Measurements from ENCODE around the gene ORM2.
"Not testable (repeated sequence)": the region's sequence is repeated elsewhere in the genome, so short reads cannot be mapped to it uniquely, and the experiment has no call there.

Gene ORM2

DNA sequence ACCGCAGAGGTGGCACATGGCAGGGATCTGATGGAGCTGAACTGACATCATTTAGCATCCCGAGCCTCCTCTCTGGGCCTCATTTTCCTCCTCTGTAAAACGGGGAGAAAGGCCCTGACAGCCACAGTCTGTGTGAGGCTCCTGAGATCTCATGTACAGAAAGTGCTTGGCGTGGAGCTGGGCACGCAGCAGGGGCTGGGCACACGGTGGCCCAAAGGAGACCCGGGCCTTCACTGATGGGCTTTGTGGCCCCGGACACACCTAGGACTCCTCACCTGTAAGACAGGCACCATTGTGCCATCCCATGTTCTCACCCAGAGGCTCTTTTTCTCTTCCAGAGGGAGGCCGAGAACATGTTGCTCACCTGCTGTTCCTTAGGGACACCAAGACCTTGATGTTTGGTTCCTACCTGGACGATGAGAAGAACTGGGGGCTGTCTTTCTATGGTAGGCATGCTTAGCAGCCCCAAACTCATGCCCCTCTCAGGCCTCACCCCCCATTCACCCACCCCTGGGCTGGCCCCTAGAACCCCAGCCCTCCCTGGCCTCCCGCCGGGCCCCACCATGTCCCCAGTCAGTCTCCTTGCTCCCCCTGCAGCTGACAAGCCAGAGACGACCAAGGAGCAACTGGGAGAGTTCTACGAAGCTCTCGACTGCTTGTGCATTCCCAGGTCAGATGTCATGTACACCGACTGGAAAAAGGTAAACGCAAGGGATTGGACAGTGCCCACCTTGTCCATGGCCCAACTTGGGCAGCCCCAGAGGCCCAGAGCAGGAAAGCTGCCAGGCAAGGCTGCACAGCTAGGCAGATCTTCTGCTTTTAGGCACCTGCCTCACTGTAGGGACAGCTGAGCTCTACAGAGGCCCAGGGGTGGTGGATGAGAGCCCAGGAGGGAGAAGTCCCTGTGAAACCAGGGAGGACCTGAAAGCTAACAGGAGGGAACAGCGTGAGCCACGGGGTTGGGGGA, 1.8 kb downstream of the ORM2 start:
- not testable (repeated sequence) for DNase-seq (ENCODE audit: low read depth in 2 of 2)

DNA sequence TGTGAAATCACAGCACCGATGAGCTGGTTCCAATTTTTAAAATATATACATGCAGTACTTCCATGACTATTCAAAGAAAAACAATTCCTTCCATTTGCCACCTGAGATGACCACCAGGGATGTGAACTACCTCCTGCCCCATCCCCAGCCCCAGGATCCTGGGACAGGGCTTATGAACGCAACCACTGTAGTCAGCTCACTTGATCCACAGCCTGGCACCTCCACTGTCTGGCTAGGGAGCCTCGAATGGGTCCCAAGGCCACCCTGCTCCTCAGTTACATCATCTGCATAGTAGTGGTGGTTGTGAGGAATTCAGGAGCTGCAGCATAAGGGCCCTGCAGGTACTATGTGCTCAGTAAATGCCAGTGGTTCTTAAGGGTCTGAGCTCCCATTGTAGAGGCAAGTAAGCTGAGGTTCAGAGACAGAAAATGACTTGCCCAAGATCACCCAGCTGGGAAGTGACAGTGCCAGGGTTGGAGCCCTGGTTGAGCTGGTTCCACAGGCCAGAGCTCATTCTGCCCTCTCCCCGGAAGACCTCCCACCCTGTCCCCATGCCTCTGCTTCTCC, 2.9 kb downstream of the ORM2 start:
- not testable (repeated sequence) for DNase-seq (ENCODE audit: low read depth in 2 of 2)

DNA sequence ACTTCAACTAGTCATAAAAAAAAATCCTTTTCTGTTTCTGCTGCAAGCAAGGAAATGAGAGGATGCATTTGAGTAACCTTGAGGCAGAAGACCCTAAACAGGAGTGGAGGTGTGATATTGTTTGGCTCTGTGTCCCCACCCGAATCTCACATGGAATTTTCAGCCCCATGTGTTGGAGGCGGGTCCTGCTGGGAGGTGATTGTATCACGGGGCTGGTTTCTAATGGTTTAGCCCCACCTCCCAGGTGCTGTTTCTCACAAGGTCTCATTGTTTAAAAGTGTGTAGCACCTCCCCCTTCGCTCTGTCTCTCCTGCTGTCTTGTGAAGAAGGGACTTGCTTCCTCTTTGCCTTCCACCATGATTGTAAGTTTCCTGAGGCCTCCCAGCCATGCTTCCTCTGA, 4.0 kb downstream of the ORM2 start:
- not testable (repeated sequence) for DNase-seq (ENCODE audit: low read depth in 2 of 2)

DNA sequence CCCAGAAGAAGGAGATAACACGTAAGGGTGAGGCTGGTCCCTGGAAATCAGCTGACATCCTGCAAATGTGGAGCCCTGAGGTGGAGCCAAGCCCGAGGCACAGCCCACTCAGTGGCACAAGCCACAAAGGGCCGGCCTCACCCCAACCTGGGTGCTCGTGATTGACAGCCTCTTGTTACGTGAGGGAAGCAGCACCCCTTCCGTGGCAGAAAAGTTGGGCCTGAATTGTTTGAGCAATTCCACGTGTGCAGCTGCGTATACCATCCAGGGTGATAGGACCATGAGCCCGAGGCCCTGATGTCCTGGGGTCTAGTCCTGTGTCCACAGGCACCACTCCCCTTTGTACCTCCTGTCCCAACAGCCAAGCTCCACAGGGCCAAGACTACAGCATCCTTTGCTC, 4.8 kb downstream of the ORM2 start:
- no peak for DNase-seq (ENCODE audit: low read depth in 2 of 2)

DNA sequence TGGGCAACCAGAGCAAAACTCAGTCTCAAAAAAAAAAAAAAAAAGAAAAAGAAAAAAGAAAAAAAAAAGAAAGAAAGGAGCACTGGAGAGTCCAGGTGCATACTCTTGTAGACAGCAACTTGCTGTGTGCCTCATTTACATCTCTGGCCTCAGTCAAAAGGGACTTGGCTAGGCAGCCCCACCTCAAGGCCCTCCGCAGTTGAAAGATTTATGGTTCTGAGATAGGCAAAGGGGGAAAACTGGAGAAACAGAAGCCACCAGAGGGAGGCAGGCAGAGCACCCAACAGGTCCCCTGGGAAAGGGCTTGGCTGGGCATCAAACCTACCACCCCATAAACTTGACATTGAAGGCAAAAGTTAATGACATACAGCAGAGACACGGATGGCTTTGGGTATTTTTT, 6.1 kb downstream of the ORM2 start:
- DNase-seq (ENCODE audit: low read depth in 2 of 2): no peak

DNA sequence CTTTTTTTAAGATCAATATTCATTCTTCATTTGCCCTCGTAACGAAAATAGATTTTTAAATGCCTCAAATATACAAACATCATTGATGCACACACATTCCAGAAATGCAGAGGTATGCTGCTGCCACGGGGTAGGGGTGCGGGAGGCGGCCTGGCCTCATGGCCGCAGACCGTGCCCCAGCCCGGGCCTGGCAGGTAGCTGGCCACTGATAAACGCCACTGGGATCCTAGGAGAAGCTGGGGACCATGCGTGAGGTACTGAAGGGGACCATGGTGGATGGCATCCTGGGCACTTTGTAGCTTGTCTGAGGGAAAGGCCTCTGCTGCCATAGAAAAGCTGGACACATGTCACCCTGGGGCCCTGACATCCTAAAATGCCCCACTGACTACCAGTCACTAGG, 6.5 kb downstream of the ORM2 start:
- DNase-seq (ENCODE audit: low read depth in 2 of 2): no peak

DNA sequence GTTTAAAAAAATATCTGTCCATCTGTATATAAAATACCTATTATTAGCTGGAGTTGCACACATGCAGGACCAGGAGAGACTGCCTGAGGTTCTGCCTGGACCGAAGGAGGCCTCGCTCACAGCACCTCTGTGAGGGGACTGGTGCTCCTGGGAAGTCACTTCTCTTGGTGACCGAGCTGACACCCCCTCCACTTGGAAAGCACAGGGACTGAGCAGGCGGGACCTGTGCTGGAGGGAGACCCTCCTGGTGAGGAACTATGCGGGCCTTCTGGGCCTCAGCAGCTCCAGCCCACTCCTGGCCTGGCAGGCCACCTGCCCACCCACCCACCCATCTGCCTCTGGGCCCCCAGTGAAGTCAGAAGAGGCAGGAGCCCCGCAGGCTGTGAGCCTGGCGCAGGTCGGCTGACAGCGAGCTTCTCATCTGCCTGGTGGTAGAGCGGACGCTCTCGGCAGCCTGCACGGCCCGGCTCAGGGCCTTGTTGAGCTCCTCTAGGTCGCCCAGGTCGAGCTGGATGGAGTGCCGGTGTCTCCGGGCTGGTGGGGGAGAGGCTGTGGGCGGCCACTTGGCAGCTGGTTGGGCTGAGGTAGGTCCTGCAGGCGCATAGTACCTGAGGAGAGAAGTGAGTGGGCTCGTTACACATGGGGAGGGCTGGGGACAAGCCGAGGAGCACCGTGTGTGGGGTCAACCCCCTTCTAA, 7.2 kb downstream of the ORM2 start:
- DNase-seq (ENCODE audit: low read depth in 2 of 2): no peak

DNA sequence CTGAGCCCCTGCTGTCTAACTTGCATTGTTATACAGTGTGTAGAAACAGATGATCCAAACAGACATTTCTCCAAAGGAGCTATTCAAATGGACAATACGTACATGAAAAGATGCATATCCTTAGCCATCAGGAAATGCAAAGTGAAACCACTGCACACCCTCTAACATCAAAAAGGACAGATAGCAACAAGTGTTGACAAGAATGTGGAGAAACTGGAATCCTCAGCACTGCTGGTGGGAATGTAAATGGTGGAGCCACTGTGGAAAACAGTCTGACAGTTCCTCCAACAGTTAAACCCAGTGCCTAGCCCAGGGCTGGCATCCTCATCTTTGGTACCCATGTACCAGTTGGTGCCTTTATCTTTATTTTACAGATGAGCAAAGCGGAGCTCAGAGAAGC, 8.5 kb downstream of the ORM2 start:
- no peak for DNase-seq (ENCODE audit: low read depth in 2 of 2)

DNA sequence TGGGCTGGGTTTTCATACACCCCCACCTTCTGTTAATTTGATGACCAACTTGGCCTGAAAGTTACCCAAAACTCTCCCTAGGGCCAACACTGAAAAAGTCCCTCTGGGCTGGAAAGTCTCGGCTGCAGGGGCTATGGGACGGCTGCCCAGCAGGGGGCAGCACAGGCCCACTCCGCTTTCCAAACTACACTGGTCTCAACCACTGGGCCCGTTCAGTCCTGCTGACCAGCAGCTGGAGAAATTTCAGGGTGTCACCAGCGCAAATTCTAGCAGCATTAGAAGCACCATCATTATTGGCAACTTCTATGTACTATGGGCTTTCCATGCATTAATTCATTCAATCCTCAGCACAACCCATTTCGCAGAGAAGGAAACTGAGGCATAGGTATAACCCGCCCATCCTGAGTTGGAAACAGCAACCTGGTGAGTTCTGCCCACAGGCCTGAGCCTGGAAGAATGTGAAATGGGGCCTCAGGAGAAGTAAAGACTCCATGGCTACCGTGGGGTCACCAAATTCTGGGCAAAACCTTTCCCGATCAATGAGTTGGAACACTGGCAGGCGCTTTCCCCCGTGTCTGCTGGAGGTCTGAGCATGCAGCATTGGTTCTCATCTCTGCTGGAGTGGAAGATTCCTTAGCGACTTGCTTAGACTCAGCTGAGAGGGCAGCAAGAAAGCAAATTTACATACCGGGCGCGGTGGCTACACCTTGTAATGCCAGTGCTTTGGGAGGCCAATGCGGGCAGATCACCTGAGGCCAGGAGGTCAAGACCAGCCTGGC, 9.7 kb downstream of the ORM2 start:
- DNase-seq (ENCODE audit: low read depth in 2 of 2): peak; percentile 53 to 56

DNA sequence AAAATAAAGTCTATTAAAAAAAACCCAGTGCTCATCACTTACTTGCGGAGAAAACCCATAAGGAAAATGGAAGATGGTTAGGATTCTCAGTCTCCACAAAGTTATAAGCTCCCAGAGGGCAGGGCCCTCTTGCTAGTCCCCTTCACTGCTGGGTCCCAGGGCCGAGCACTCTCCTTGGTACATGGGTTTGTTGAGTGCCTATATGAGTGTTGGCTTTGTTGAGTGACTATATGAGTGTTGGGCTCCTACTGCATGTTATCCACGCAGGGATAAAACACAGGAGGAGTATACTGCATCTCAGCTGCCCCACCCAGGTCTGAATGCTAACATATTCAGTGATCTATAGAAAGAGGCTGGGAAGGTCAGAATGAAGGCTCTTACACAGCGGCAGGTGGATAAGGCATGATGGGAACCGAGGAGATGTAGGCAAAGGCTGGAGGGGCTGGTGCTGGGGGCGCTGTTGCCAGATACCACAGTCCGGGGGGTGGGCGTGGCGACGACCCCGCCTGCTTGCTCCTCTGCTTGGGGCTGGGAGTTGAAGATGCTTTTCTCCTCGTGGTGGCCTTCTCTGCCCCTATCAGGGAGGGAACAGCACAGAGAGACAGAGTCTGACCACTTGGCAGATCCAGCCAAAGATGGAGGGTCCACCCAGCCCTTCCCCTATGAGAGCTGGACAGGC, 11.6 kb downstream of the ORM2 start:
- no peak for DNase-seq (ENCODE audit: low read depth in 2 of 2)

DNA sequence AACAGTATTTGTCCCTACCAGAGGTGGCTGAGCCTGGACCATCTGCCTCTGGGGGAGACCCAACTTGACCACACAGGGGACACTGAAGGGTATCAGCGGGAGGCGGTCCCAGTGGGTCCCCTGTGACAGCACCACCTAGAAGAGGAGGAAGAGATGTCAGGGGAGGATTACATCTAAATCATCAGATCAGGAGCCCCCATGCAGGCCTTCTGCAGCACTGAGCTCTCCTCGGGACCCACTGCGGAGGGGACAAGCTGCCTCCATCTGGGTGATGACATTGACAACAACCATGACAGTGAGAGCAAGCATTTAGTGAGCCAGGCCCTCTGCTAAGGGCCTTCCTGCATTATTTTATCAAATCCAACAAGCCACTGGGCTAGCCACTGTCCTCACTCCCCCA, 12.3 kb downstream of the ORM2 start:
- DNase-seq (ENCODE audit: low read depth in 2 of 2): no peak

DNA sequence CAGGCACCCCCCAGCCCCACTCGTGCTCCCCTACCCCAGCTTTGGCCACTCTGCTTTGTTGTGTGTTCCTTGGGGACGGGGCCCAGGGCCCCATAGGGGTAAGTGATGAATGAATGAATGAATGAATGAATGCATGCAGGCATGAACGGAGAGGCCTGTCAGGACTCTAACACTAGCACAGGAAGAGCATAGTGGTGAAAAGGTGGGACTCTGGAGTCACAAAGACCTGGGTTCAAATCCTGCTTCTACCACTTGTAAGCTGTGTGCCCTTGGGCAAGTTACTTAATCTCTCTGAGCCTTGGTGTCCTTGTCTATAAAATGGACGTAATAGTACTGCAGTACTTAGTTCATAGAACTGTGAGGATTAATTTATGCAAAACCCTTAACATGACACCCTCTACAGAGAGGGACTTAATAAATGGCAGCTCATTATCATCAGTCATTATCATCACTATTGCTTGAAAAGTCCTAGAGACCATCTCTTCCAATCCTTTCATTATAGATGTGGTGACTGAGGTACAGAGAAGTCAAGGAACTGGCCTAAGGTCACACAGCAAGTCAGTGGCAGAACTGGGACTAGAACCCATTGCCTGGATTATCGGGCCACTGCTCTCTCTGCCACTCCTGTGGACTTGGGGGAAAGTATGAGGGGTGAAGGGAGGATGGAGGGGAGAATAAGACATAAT, 13.2 kb downstream of the ORM2 start:
- no peak for DNase-seq (ENCODE audit: low read depth in 2 of 2)

DNA sequence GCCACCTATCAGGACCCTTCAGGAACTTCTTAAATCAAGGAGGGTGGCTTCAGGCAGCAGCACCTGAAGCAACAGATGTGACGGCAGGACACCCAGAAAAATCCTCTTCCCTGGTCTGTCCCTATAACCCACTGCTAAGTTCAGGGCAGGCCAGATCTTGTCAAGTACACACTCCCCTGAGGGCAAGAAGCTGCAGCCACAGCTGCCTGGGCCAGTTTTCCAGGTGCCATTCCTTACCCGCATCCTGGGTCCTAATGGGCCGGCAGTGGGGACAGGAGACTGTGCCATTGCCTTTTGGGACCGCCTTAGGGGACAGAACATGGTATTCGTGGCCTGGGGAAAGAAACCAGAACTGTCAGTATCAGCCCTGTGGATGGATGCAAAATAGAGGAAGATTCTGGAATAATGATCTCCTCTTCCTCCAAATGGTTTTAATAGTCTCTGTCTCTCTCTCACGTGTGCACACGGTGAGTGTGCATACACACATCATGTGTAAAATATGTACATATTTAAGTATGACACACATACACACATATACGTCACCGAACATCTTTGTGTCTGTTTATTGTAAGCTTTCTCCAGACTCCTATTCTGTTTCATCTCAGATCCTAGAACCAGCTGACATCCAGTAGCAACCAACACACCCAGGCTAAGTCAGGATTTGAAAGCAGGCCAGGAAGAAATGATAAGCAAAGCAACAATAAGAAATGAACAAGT, 14.0 kb downstream of the ORM2 start:
- no peak for DNase-seq (ENCODE audit: low read depth in 2 of 2)

DNA sequence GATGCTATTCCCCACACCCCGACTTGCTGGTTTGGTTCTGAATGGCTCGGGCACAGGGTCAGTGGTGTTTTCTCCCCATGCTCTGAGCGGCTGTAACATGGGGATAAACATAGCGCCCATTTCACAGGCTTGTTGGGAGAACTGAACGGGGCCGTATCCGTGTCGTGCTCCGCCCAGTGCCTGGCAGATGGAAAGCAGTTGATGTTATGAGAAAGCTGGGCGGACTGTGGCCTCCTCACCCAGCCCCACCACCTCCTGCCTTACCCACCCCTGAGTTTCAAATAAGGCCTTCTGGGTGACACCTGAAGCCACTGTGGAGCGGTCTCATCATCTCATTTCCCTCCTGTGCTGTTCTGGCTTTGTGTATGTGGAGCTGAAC, 14.5 kb downstream of the ORM2 start:
- DNase-seq (ENCODE audit: low read depth in 2 of 2): no peak

DNA sequence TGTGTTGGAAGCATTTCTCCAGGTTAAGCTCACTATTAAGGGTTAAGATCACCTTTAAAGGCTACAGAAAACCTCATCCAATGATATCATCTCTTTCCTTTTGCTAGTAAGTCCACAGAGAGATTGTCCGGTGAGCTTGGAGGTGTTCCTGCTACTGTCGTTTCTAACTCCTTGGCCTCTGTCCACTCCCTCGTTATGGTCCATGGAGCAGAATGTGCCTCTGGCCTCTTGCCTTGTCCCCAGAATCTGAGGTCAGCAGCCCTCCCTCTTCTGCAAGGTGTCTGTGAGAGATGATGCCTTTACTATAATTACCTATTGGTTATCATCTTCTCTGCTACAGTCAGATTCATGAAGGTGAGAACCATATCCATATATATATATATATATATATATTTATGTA, 15.0 kb downstream of the ORM2 start:
- DNase-seq (ENCODE audit: low read depth in 2 of 2): no peak

DNA sequence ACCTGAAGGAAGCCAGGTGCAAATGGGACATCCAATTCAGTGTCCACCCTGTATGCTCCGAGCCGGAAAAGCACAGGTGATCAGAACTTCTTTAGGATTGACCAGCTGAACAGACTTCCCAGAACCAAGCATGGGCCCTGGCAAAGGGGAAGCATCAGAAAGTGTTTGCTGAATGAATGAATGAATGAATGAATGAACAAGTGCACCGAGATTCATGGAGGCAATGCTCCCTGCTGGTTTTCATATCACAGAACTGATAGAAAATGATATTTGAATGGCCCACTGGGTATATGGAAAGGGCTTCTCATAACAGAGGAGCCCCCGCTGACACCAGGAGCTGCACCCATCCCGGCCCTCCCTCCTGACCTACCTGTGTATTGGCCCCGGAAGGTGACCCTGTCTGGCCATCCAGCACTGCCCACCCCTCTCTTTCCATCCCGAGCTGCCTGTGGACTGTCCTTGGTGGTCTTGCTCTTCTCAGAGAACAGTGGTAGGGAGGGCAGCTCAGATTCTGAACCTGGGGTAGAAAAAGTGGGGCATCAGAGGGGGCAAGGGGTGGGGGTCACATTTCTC, 15.9 kb downstream of the ORM2 start:
- no peak for DNase-seq (ENCODE audit: low read depth in 2 of 2)

DNA sequence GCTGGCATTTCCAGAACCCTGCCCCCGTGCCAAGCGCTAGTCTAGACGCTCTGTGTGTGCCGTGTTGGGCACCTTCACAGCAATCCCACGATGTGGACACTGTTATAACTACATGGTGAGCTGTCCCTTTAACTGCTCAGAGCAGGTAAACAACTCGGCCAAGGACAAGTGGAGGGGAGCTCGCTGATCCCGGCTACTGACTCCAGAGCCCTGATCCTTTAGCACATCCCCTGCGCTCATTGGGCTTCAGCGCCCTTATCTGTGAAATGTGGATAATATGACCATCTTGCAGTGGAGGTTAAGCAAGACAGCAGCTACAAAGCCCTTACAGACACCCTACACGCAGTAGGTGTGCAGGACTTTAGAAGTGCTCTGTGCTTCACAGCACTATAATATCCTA, 16.5 kb downstream of the ORM2 start:
- DNase-seq (ENCODE audit: low read depth in 2 of 2): no peak

DNA sequence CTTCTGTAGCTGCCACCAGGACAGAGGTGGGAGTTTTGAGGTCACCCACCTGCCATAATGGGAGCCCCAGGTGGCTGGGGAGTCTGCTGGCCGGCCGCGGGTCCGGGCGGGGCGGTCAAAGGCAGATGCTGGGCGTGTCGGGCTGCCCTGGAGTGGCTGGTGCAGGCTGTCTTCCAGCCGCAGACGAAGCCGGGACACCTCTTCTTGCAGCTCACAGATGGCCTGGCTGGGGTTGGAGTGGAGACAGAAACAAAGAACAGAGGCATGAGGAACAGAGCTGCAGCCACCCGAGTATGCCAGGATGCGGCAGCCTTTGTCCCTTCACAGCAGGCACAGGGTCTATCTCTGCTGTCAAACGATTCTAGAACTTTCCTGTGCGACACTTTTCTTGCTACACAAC, 18.0 kb downstream of the ORM2 start:
- DNase-seq (ENCODE audit: low read depth in 2 of 2): no peak

DNA sequence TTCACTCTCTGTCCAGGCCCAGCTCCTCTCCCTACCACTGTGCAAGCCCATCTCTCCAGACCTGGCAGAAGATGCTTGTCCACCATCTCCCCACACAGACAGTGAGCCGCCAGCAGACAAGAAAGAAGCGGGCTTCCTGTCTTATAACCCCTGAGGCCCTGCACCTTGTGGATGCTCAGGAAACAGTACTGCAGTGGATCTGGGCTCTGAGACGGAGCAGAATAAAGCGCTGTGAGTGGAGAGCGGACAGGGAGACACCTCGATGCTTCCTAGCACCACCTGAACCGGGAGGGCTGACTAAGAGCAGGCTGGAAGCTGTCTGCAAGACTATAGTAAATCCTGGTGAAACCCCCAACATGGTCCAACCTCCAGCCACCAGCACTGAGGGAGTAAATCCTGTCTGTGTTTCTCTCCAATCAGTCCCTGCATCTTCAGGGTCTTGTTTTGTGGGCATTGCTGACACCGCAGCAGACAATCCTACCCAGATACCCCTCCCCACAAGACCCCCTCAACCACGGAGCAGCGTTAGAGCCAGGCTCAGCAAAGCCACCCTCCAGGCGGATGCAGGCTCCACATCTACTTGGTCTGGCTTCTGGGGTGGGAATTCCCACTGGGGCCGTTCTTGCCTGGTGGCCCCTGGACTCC, 18.7 kb downstream of the ORM2 start:
- DNase-seq (ENCODE audit: low read depth in 2 of 2): no peak

All from stimulated activated CD4-positive, alpha-beta T cell treated with anti-CD3 and anti-CD28 coated beads, Interleukin-1b, Interleukin-23, amount 100 ng/mL, for 4 hours (primary cell).